ENCODE measurements around the gene PPP2R2C.

DNA sequence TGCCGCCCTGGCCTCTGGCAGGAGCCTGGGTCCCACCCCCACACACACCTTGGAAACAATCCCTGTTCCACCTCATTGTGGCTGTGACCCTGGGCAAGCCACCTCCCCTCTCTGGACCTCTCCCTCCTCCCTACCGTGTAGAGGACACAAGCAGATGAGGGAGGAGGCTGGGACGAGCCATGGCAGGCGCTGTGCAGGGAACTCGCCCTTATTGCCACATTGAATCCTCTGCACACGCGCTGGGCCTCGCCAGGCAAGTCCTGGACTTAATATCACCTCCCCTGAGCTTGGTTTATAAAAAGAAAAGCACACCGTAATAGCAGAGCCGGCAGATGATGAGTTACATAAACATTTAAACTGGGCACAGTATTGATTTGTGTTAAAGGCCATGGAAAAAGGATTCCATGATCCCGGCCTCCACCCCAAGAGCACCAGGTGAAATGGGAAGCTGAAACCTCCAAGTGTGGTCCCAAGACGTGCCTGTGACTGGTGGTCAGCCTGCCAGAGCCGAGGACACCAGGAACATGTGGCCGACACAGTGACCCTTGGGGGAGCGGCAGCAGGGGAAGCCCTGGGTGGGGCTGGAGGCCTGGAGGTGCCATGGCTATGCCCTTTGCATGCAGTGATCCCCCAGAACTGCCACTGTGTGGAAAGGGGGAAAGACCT lies 81.1 kb downstream of the PPP2R2C start:
- TF ChIP-seq, protein P1, sequence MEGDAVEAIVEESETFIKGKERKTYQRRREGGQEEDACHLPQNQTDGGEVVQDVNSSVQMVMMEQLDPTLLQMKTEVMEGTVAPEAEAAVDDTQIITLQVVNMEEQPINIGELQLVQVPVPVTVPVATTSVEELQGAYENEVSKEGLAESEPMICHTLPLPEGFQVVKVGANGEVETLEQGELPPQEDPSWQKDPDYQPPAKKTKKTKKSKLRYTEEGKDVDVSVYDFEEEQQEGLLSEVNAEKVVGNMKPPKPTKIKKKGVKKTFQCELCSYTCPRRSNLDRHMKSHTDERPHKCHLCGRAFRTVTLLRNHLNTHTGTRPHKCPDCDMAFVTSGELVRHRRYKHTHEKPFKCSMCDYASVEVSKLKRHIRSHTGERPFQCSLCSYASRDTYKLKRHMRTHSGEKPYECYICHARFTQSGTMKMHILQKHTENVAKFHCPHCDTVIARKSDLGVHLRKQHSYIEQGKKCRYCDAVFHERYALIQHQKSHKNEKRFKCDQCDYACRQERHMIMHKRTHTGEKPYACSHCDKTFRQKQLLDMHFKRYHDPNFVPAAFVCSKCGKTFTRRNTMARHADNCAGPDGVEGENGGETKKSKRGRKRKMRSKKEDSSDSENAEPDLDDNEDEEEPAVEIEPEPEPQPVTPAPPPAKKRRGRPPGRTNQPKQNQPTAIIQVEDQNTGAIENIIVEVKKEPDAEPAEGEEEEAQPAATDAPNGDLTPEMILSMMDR (conservative IDR thresholded peaks at IDR 0.05; ENCODE audit: low read depth, low read length): no peak
- TF ChIP-seq EZH2 (IDR thresholded peaks at IDR 0.05; ENCODE audit: low read length, unreplicated experiment) (no peak), EZH2phosphoT487 (IDR thresholded peaks at IDR 0.05; ENCODE audit: borderline replicate concordance, low read length) (no peak)

Measured in PC-3 (cell line).